RKO (cell line): ENCODE measurements around the gene DLGAP1.
"Not testable (repeated sequence)": the region's sequence is repeated elsewhere in the genome, so short reads cannot be mapped to it uniquely, and the experiment has no call there.

Experiments used
- DNase-seq: peaks from one replicate; pipeline ENCODE4 v3.0.0-alpha.2; 2016; ENCODE audit warnings: low spot score

Gene DLGAP1

GRCh38 chr18:3720818-3721545 lies 734.1 kb downstream of the DLGAP1 start:
- no peak for DNase-seq

DNA sequence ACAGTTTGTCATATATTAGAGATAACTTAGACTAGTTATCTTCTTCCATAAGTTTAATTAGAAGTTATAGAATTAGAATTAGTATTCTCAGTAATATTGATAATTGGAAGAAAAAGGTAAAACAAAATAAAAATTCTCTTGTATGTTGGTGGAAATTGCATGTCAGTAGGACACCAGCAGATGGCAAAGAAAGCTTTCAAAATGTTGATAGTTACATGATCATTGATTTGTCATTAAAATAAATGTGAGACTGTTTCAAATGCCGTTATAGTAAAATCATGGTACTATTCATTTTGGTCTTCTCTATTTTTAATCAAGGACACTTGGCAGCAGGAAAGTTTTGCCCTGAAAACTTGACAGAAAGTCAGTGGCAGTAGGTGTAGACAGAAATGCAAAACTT lies 734.9 kb downstream of the DLGAP1 start:
- no peak for DNase-seq

DNA sequence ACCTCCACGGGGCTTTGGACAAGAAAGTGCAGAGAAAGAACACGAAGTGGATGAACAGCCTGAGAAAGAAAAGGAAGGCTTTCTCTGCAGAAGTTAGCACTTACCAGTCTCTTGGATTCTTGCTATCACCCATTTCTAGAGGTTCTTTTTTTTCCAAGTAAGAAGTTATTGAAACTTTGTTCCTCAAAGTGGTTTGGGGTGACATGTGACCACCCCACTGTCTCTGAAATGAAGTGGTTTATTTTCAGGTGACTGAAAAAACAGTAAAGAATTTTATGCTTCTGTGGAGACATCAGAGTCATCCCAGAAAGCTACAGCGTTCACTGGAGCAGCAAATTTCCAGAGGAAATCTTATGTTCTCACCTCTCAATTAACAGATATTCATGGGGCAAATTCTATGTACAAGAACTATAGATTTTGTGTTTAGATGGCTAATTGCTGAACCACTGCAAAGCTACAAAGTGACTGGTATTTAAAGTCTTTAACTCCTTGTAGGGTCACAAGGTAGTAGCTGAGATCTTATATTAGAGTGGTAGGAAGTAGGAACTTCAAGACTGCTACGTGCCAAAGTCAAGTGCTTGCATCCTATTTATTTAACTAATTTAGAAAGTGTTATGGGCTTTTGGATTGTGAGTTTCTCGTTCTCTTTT lies 737.6 kb downstream of the DLGAP1 start:
- no peak for DNase-seq

GRCh38 chr18:3716116-3716660 lies 738.9 kb downstream of the DLGAP1 start:
- DNase-seq, result no peak

DNA sequence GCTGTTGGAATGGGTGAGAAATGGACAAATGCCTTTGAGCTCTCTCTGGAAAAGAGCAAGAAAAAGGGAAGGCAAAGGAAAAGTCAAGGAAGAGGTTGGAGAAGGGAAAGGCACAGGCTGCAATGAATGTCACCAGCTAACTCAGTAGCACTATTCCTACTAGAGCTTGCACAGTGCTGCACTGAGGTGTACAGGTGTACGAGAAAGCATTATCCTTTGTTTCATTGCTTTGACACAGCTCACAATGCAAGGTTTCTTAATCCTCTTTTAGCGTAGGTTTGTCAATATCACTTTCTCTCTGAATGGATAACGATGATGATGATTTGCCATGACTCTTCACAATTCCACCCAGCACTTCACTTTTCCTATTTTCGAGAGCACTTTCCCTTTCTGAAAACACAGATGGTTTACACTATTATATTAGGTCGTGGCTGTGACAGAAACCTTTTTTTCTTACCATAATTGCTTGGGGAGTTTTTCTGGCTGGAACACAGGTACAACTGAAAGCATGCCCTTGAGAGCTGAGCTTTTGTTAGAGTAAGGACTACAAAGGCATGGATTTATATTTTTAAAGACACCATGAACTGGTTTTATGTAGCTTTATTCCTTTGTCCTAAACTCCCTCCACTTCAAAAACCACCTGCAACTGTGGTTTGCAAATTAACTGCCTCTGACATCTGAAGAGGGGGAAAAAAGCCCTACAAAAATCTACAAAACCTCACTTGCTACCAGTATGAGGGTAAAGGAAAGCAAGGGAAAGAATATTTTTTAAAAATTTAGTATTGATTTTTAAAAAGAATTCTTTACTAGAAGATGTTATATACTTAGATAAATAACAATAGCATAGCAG lies 739.7 kb downstream of the DLGAP1 start:
- no peak for DNase-seq

GRCh38 chr18:3713708-3714107 lies 741.4 kb downstream of the DLGAP1 start:
- no peak for DNase-seq

DNA sequence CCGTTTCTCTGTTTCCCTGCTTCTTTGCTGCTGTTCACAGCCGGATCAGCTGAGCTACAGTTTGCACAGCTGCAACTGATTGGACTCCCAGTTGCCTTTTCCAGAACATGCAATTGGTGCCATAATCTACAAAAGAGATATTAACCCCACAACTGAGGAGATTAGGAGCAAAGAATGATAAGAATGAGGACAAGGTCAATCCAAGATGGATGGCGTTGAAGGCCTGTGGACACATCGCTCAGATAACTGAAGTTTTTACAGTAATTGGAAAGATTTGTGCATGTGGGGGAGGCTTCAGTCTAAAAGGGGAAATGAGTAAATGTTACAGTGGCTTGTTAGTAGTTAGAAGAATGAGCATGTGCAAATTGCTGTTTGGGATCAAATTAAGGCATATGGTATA lies 741.9 kb downstream of the DLGAP1 start:
- no peak for DNase-seq

DNA sequence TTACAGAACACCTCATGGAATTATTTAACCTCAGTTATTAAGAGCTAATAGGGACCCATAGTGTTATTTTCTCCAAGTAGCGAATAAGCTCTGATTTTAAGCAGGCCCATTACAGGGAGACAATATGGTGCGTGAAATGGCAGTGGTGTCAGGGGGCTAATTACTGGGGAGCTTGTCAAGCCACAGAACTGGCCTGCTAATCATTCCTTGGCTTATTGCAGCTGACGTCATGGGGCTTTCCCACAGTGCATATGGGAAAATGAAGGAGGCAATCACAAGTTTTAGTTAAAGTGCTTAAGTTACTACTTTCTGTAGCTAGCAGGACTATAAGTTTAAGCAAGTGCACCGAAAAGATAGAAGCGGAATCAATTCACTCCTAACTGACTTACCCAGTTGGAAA lies 742.6 kb downstream of the DLGAP1 start:
- no peak for DNase-seq

DNA sequence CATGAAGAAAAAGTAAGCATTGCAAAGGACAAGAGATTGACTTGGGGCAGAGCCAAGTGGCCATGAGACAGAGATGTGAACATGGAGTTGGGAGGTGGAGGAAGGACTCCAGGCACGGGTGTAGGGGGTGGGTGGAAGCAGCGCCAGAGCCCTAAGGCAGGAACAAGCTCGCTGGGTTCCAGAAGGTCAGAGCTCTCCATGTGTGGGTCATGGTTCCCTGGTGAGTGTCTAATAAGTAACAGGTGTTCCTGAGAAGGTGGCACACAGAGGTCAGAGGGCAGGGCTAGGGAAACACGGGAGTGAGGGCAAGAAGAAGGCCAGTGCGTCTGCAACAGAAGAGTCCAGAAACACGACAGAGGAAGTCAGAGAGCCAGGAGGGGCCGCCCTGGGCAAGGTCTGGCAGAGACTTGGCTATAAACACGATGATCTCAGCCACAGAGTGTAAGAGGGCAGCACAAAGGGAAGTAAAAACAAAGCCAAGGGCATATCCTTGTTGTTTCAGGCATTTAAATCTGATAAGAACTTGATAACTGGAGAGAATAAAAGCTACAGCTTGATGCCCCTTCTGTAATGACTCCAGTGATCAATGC lies 744.3 kb downstream of the DLGAP1 start:
- DNase-seq, result no peak

DNA sequence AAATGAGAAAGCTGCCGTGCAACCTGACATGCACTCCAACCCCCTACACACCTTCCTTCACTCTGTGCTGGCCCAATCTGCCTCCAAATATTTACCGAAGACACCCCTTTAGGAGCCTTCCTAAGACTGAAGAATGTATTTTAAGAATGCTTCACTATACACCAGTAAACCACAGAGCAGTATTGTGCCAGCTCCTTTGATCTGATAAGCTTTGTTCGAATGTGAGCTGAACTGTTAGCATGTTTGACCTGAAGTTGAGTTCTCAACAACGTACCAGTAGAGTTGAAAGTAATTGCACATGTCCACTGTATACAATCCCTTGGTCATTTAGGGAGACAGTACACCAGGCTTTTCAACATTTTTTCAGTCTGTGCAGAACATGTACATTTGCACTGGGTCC lies 745.9 kb downstream of the DLGAP1 start:
- no peak for DNase-seq

- no peak for DNase-seq
Measured at GRCh38 chr18:3706279-3707097, 748.6 kb downstream of the DLGAP1 start.

- no peak for DNase-seq
Measured at GRCh38 chr18:3704556-3705344, 750.4 kb downstream of the DLGAP1 start.

DNA sequence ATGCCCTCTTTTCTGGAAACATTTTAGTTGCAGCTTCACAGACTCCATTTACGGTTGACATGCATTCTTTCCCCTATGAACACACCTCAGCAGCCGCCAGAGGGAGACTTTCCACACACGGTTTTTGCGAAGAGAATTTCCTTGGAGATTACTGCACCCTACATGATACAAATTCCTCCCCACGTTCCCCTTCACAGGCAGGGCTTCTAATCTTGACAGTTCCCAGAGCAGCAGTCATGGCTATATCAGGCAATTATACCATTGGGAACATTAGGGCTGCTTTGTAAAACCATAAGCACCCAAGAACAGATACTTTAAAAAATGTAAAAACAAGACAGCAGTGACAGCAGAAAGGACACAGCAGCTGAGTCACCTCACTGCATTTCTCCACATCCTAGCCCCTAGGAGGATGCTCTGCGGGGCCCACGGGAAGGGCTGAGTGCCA lies 751.4 kb downstream of the DLGAP1 start:
- peak; percentile 63 for DNase-seq

DNA sequence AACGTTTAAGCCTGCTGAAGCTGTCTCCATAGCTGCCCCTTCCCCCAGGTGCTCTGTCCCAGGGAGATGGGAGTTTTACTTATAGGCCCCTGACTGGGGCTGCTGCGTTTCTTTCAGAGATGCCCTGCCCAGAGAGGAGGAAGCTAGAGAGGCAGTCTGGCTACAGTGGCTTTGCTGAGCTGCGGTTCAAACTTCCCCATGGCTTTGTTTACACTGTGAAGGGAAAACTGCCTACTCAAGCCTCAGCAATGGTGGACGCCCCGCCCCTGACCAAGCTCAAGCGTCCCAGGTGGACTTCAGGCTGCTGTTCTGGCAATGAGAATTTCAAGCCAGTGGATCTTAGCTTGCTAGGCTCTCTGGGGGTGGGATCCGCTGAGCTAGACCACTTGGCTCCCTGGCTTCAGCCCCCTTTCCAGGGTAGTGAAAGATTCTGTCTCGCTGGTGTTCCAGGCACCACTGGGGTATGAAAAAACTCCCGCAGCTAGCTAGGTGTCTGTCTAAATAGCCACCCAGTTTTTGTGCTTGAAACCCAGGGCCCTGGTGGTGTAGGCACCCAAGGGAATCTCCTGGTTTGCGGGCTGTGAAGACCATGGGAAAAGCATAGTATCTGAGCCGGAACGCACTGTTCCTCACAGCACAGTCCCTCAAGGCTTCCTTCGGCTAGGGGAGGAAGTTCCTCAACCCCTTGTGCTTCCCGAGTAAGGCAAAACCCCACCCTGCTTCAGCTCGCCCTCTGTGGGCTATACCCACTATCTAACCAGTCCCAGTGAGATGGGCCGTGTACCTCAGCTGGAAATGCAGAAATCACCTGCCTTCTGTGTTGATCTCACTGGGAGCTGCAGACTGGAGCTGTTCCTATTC lies 755.2 kb downstream of the DLGAP1 start:
- DNase-seq, result not testable (repeated sequence)

DNA sequence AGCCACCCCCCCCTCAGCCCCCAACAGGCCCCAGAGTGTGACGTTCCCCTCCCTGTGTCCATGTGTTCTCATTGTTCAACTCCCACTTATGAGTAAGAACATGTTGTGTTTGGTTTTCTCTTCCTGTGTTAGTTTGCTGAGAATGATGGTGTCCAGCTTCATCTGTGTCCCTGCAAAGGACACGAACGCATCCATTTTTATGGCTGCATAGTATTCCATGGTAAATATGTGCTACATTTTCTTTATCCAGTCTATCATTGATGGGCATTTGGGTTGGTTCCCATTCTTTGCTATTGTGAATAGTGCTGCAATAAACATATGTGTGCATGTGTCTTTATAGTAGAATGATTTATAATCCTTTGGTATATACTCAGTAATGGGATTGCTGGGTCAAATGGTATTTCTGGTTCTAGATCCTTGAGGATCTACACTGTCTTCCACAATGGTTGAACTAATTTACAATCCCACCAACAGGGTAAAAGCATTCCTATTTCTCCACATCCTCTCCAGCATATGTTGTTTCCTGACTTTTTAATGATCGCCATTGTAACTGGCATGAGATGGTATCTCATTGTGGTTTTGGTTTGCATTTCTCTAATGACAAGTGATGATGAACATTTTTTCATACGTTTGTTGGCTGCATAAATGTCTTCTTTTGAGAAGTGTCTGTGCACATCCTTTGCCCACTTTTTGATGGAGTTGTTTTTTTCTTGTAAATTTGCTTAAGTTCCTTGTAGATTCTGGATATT lies 760.9 kb downstream of the DLGAP1 start:
- DNase-seq, result not testable (repeated sequence)

DNA sequence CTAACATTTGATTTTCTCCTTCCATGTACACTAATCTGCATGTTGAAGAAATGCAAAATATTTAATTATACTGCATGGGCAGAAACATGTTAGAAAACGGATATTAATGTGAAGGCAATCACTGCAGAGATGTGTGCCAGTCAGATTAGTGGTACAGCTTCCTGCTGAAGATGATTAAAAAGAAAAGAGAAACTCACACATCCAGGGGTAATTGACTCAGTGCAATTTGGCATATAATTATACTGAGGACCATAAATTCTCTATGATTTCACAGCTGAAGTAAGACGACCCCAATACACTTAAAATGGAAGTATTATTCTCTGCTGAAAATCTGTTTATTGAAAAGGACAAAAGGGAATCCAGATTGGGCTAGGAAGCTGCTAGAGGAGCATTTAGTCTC lies 761.7 kb downstream of the DLGAP1 start:
- DNase-seq, result no peak

- DNase-seq, result no peak
Measured at GRCh38 chr18:3692691-3693090, 762.4 kb downstream of the DLGAP1 start.

DNA sequence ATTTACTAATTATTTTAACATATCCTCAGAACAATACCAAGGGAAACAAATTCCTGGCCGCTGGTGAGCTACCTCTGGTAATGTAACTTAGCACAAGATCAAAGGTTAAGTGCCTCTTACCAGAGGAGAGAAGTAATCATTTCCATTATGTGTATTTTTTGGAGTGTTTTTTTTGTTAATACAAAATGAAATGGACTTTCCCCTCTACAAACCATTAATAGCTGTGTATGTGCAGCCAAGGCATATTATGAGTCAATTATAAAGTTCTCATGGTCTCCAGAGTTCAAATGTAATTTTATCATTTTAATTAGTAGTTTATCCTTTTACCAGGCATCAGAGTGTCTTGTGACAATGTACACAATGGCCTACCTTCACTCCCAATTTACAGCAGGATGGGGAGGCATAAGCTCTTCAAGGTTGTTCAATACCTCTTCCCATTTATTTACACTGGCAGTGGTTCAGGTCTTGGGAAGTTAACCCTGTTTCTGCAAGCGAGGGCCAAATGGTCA lies 762.9 kb downstream of the DLGAP1 start:
- DNase-seq, result no peak

DNA sequence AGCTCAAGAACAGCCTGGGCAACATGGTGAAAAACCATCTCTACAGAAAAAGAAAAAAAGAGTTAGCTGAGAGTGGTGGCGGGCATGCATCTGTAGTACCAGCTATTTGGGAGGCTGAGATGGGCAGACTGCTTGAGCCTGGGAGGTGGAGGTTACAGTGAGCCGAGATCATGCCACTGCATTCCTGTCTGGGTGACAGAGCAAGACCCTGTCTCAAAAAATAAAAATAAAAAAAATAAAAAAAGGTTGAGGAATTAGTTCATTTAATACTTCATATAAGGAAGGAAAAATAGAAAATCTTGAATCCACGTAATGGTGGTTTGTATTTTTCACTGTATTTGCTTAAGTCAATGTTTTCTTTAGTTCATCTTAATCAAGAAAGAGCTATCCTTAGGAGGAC lies 763.4 kb downstream of the DLGAP1 start:
- no peak for DNase-seq
